Neural progenitor cell (in vitro differentiated cells): Measurements from ENCODE around the gene HRH2.

Source experiments
- CTCF ChIP-seq: fragments of 200-600 bp; sonication (generic); IDR thresholded peaks from 2 replicates; pipeline ENCODE4 v1.5.1; 2017; ENCODE audit warnings: antibody characterized with exemption, mild to moderate bottlenecking
- EZH2 ChIP-seq: fragments of 200-600 bp; sonication (generic); IDR thresholded peaks from 2 replicates; pipeline ENCODE4 v1.6.1; 2017; ENCODE audit warnings: antibody characterized with exemption, mild to moderate bottlenecking, moderate library complexity
- EZH2phosphoT487 ChIP-seq: fragments of 200-600 bp; sonication (generic); IDR thresholded peaks from 2 replicates; pipeline ENCODE4 v1.6.1; 2017; ENCODE audit warnings: antibody characterized with exemption

- no peak for TF ChIP-seq CTCF
- no peak for TF ChIP-seq EZH2
- no peak for TF ChIP-seq EZH2phosphoT487
These were observed 43.6 kb upstream of the HRH2 start for GRCh38 chr5:175614223-175614815.
